Esophagus muscularis mucosa (tissue), 4 donors: ENCODE data around the gene ANKRD40CL. TPM values are rescaled to one million over a fixed set of nuclear protein-coding genes. Genes with fewer than 3 reads are reported as not detected.

Source experiments
- DNase-seq: peaks from one replicate; pipeline ENCODE4 v3.0.0-alpha.2; 2017; ENCODE audit errors: extremely low spot score
- H3K27ac ChIP-seq, 4 donors: fragments of 200-600 bp; sonication (generic); replicated peaks in 1 of 4; 1 replicate in 3 of 4; 2 replicates in 1 of 4; pipeline ENCODE4 v1.5.1; 2016 to 2019; ENCODE audit warnings: mild to moderate bottlenecking in 1 of 4
- H3K27me3 ChIP-seq, 4 donors: fragments of 200-600 bp; sonication (generic); one replicate each; pipeline versions ENCODE4 v1.5.1 to v1.6.0; 2016 to 2019
- H3K36me3 ChIP-seq, 4 donors: fragments of 200-600 bp; sonication (generic); one replicate each; pipeline ENCODE4 v1.5.1; 2016 to 2019
- H3K4me1 ChIP-seq, 4 donors: fragments of 200-600 bp; sonication (generic); one replicate each; pipeline ENCODE4 v1.5.1; 2016 to 2019
- H3K4me3 ChIP-seq, 4 donors: fragments of 200-600 bp; sonication (generic); 1 replicate in 2 of 4; 2 replicates in 2 of 4; pipeline ENCODE4 v1.5.1; 2016 to 2019; ENCODE audit warnings: mild to moderate bottlenecking in 4 of 4, moderate library complexity in 1 of 4
- H3K9me3 ChIP-seq, 4 donors: fragments of 200-600 bp; sonication (generic); 1 replicate in 3 of 4; 2 replicates in 1 of 4; pipeline ENCODE4 v1.5.1; 2016 to 2019
- CTCF ChIP-seq, 3 experiments: fragments of 200-600 bp in 2 of 3; fragments of 450-650 bp in 1 of 3; sonication (generic) in 2 of 3; IDR thresholded peaks; one replicate each; pipeline ENCODE4 v1.5.1; 2017 to 2019; ENCODE audit warnings: antibody characterized with exemption in 3 of 3, mild to moderate bottlenecking in 2 of 3, moderate library complexity in 1 of 3
- EP300 ChIP-seq: sonication (generic); formaldehyde crosslinking; IDR thresholded peaks from one replicate; pipeline ENCODE4 v1.6.1; 2017; ENCODE audit warnings: antibody characterized with exemption
- POLR2A ChIP-seq: fragments of 450-650 bp; IDR thresholded peaks from one replicate; pipeline ENCODE4 v1.6.1; 2017; ENCODE audit warnings: antibody characterized with exemption, moderate library complexity, mild to moderate bottlenecking, low read depth
- POLR2AphosphoS5 ChIP-seq, 2 donors: sonication (generic); formaldehyde crosslinking; IDR thresholded peaks; one replicate each; pipeline ENCODE4 v1.6.1; 2017; ENCODE audit warnings: antibody characterized with exemption in 2 of 2
- WGBS: methylation state at CpG from one replicate; pipeline ENCODE4 v1.1.5; 2018; 5-methylcytosine and 5-hydroxymethylcytosine counted together
- intact Hi-C: fragments of 100-400 bp; cut with DNase I; formaldehyde crosslinking; loops from one replicate; pipeline ENCODE4 v1.15.1; 2023
- total RNA-seq, 4 donors: library from RNA; depleted of rRNA; stranded (reverse); fragments of >200 nt; gene quantifications; one replicate each; pipeline versions ENCODE4 v1.1.0 to v1.2.1, GENCODE V29; 2016

Gene ANKRD40CL, protein sequence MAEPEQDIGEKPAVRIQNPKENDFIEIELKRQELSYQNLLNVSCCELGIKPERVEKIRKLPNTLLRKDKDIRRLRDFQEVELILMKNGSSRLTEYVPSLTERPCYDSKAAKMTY
- total RNA-seq, result under 1 TPM in 1 of 4 donors, not detected in 3; 0.11 TPM

- no peaks in the 10 kb centered on the region for H3K9me3 ChIP-seq
- no peak within 1 kb of the TSS for H3K4me3 ChIP-seq
- no peaks in the 10 kb centered on the region for H3K27me3 ChIP-seq
- intact Hi-C loops, result no loop called here
- 97% methylated on average over 5 of the region's 9 CpGs for WGBS
- TF ChIP-seq POLR2AphosphoS5 (IDR thresholded peaks at IDR 0.05) (no peak), CTCF (IDR thresholded peaks at IDR 0.05) (no peak), EP300 (no peak), POLR2A (no peak)
- no peak within 1 kb of the TSS for H3K27ac ChIP-seq
- peaks cover 22 to 37% (median 34%) of the 10 kb centered on the region in 4 donors for H3K4me1 ChIP-seq
- peak; percentile 68 for DNase-seq
- H3K36me3 ChIP-seq, result no peaks in the 10 kb centered on the region
Observed at GRCh38 chr17:50767446-50767845, at the start of gene ANKRD40CL. ANKRD40CL (minus strand) TSS chr17:50767518; CDS start chr17:50766913, 605 bp downstream.

- intact Hi-C loops, result no loop called here
- TF ChIP-seq POLR2A, result no peak
- TF ChIP-seq POLR2AphosphoS5 (IDR thresholded peaks at IDR 0.05), result no peak
- no peak for TF ChIP-seq CTCF (IDR thresholded peaks at IDR 0.05)
- no peak for TF ChIP-seq EP300
Observed at GRCh38 chr17:50816271-50816670, 49.0 kb upstream of the ANKRD40CL start.

DNA sequence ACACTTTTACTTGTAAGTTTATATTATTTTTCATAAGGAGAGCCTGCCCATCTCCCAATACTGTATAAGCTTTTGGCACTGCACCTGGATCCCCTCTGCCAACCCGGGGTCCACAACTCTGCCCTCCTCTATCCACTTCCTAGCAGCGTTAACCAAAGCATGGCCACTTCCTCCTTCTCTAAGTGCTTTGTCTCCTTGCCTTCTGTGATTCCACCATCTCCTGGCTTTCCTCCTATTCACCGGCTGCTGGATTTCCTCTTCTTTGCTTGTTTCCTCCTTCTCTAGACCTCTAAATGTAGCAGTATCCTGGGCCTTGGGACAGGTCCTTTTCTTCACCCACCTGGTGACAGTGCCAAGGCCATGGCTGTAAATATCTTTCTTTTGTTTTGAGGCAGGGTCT lies 48.1 kb upstream of the ANKRD40CL start:
- WGBS, result 50% methylated on average over 3 of the region's 3 CpGs

More at GRCh38 chr17:50816271-50816670, 49.0 kb upstream of the ANKRD40CL start:
- H3K36me3 ChIP-seq, result no peaks in the 10 kb centered on the region
- H3K27me3 ChIP-seq, result no peaks in the 10 kb centered on the region
- 82% methylated on average over 5 of the region's 5 CpGs for WGBS
- peaks cover 0 to 7% (median 4%) of the 10 kb centered on the region in 4 donors for H3K4me1 ChIP-seq
- no peak overlapping the region for H3K4me3 ChIP-seq
- no peaks in the 10 kb centered on the region for H3K9me3 ChIP-seq
- no peak overlapping the region for H3K27ac ChIP-seq
- DNase-seq, result no peak

DNA sequence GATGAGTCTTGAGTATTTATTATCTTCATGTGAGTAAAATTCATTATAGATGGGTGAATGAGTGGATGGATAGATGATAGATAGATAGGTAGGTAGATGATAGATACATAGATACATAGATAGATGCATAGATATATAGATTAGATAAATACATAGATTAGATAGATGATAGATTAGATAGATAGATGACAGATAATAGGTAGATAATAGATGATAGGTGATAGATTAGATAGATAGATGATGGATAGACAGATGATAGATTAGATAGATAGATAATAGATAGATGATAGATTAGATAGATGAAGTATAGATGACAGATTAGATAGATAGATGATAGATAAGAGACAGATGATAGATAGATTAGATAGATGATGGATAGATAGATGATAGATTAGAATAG lies 46.3 kb upstream of the ANKRD40CL start:
- intact Hi-C loops, result no loop called here
- peaks cover 0 to 7% (median 4%) of the 10 kb centered on the region in 4 donors for H3K4me1 ChIP-seq
- H3K27ac ChIP-seq, result no peak overlapping the region
- no peaks in the 10 kb centered on the region for H3K27me3 ChIP-seq
- H3K4me3 ChIP-seq, result no peak overlapping the region
- TF ChIP-seq EP300 (no peak), CTCF (IDR thresholded peaks at IDR 0.05) (no peak), POLR2A (no peak), POLR2AphosphoS5 (IDR thresholded peaks at IDR 0.05) (no peak)
- H3K9me3 ChIP-seq, result no peaks in the 10 kb centered on the region
- no peak for DNase-seq
- H3K36me3 ChIP-seq, result no peaks in the 10 kb centered on the region

More for the DNA sequence above, 48.1 kb upstream of the ANKRD40CL start:
- TF ChIP-seq POLR2AphosphoS5 (IDR thresholded peaks at IDR 0.05) (no peak), CTCF (IDR thresholded peaks at IDR 0.05) (no peak), POLR2A (no peak), EP300 (no peak)
- no peak overlapping the region for H3K4me3 ChIP-seq
- no peak overlapping the region for H3K27ac ChIP-seq
- no peaks in the 10 kb centered on the region for H3K27me3 ChIP-seq
- peaks cover 0 to 7% (median 4%) of the 10 kb centered on the region in 4 donors for H3K4me1 ChIP-seq
- DNase-seq, result no peak
- intact Hi-C loops, result no loop called here
- no peaks in the 10 kb centered on the region for H3K9me3 ChIP-seq
- H3K36me3 ChIP-seq, result no peaks in the 10 kb centered on the region

DNA sequence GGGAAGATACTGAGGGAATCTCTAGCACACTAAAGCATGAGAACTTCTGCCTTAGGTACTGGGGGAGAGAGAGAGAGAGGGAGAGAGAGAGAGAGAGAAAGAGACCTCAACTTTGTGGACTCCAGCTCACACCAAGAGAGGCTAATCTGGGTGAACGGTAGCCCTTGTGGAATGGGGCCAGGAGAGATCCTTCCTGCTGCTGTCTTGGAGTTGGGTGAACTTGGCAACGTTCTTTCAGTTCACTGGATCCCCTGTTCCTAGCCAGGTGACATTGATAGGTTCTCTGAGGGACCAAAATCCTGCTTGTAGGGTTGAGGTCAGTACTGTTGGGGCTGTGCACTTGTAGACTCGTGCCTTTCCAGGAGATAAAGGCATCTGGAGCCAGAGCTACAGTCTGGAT lies 41.6 kb upstream of the ANKRD40CL start:
- H3K9me3 ChIP-seq, result no peaks in the 10 kb centered on the region
- no peaks in the 10 kb centered on the region for H3K27me3 ChIP-seq
- TF ChIP-seq EP300 (no peak), CTCF (IDR thresholded peaks at IDR 0.05) (no peak), POLR2A (no peak), POLR2AphosphoS5 (IDR thresholded peaks at IDR 0.05) (no peak)
- no peak for DNase-seq
- H3K27ac ChIP-seq, result no peak overlapping the region
- H3K36me3 ChIP-seq, result no peaks in the 10 kb centered on the region
- intact Hi-C loops, result no loop called here
- H3K4me3 ChIP-seq, result no peak overlapping the region
- H3K4me1 ChIP-seq, result peaks cover 0 to 9% (median 0%) of the 10 kb centered on the region in 4 donors
- 64% methylated on average over 3 of the region's 3 CpGs for WGBS
